IMR-90 (cell line): ENCODE measurements around the gene SECTM1. TPM values are rescaled to one million over a fixed set of nuclear protein-coding genes. Genes with fewer than 3 reads are reported as not detected.

Experiments
- CTCF ChIP-seq: conservative IDR thresholded peaks from 2 replicates; pipeline ENCODE4 v1.5.1; 2012; ENCODE audit warnings: mild to moderate bottlenecking, low read depth, low read length, improper control_type of control experiment
- RFX5 ChIP-seq: IDR thresholded peaks from 2 replicates; pipeline ENCODE4 v1.8.0; 2012; ENCODE audit warnings: low read depth, mild to moderate bottlenecking, low read length, moderate library complexity
- polyA plus RNA-seq, 3 experiments: library from polyadenylated mRNA; depleted of rRNA; stranded (reverse); fragments of >200 nt; gene quantifications; 2 replicates each; pipeline ENCODE4 v1.2.3, GENCODE V29; 2012; ENCODE audit warnings: low replicate concordance in 1 of 3
- total RNA-seq: library from RNA; depleted of rRNA; stranded (reverse); fragments of >200 nt; gene quantifications from 2 replicates; pipeline ENCODE4 v1.2.3, GENCODE V29; 2012

SECTM1 gene
- total and polyA plus RNA-seq, 2 of the 4 experiments (the other 2 are of a cell fraction), result 2.3 to 4.4 TPM

- TF ChIP-seq CTCF (no peak), RFX5 (no peak)
Observed at GRCh38 chr17:82298538-82299421, 34.8 kb downstream of the SECTM1 start (continued).
